ENCODE results near the gene DLG5.

DLG5 gene, protein sequence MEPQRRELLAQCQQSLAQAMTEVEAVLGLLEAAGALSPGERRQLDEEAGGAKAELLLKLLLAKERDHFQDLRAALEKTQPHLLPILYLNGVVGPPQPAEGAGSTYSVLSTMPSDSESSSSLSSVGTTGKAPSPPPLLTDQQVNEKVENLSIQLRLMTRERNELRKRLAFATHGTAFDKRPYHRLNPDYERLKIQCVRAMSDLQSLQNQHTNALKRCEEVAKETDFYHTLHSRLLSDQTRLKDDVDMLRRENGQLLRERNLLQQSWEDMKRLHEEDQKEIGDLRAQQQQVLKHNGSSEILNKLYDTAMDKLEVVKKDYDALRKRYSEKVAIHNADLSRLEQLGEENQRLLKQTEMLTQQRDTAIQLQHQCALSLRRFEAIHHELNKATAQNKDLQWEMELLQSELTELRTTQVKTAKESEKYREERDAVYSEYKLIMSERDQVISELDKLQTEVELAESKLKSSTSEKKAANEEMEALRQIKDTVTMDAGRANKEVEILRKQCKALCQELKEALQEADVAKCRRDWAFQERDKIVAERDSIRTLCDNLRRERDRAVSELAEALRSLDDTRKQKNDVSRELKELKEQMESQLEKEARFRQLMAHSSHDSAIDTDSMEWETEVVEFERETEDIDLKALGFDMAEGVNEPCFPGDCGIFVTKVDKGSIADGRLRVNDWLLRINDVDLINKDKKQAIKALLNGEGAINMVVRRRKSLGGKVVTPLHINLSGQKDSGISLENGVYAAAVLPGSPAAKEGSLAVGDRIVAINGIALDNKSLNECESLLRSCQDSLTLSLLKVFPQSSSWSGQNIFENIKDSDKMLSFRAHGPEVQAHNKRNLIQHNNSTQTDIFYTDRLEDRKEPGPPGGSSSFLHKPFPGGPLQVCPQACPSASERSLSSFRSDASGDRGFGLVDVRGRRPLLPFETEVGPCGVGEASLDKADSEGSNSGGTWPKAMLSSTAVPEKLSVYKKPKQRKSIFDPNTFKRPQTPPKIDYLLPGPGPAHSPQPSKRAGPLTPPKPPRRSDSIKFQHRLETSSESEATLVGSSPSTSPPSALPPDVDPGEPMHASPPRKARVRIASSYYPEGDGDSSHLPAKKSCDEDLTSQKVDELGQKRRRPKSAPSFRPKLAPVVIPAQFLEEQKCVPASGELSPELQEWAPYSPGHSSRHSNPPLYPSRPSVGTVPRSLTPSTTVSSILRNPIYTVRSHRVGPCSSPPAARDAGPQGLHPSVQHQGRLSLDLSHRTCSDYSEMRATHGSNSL (N-terminal part only)

DNA sequence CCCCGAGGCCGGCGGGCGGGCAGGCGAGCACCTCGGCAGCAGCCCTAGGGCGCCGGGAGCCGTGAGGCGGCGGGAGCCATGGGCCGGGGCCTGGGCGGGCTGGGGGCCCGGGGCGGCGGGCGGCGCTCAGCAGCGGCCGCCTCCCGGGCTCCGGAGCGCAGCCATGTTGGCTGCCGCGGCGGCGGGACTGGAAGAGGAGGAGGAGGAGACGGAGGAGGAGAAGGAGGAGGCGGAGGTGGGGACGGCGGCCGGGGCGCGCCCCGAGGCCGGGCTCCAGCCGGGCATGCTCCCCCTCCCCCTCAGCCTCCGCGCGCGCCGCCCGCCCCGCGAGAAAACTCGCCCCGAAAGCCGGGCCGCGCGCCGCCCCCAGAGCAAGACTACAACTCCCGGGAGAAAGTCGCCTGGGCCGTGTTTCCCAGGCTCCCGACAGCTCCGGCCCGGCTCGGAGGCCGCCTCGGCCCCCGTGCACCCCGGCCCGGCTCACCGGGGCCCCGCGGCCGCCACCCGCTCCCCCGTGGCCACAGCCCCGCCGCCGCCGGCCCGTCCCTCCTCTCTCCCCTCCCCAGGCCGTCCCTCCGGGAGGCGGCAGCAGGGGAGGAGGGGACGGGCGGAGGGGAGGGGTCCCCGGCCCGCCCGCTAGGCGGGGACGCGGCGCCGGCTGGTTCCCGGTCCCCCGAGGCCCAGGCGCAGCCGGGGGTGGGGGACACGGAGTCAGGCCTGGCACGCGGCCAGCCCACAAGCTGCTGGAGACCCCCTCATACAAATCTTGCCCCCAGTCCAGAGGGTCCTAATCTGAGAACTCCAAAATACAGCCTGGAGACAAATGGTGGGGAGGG is at the start of gene DLG5:
Gene DLG5, minus strand, starts transcription at position 190 of the 836 bp plus-strand sequence. CDS start 235 bp downstream, outside the sequence.
- in situ Hi-C loops (cut with HindIII; ENCODE audit: low pct_ligation_motif_present, low pct_unique_long_range_greater_than_20kb, low sequenced_read_pairs) = no loop called here
- DNase-seq = peak; percentile 75

DNA sequence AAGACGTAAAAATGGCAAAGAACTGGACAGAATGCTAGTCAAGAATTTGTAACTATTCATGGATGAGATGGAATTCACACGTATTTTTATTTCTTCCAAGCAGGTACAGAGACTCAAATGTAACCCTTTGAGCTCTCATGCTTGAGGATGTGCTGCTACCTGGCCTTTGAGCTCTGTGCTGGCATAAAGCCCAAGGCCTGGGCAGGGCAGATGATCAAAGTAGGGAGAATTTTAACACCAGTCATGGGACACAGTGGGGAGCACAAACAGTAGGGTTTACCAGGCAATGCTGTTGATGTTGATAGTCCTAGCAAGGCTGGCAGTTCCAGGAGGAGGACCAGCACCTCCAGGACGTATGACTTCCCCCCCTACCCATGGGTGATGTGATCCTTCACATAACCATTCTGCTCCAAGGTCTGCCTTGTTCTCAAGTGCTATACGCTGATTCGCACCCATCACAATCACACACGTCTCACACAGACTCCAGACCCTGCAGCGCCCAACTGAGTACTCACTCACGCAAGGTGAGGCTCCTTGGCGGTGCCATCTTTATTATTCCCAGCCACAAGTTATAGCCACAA is 48.6 kb upstream of the DLG5 start:
- no peak for DNase-seq
- in situ Hi-C loops (cut with HindIII; ENCODE audit: low pct_ligation_motif_present, low pct_unique_long_range_greater_than_20kb, low sequenced_read_pairs) = no loop called here

DNA sequence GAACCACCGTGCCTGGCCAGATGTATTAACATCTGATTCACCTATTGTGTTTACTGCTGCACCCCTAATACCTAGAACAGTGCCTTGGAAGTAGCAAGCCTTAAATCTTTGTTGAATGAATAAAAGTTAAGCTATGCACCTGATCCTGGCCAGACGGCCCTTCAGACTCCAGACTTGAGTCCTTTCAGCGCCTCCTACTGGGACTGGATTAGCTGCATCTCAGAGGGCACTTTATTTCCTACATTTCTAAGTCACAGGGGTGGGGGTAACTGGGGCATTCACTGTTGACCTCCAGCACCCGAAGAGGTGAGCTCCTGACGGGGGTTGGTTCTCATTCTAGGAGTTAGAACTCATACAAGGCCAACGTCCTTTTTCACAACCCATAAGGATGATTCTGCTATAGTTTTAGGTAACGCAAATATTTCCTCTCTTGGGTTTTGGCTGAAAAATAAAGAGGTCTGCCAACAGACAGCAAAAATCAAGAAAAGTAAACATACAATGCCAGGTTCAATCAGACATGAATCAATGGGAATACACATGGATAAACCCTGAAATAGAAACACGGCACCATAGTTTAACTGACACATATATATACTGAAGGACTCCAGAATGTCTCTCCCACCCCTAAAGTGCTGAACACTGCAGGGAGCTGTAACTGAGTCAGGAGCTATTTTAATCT is 48.0 kb upstream of the DLG5 start:
- peak; percentile 67 for DNase-seq
- in situ Hi-C loops (cut with HindIII; ENCODE audit: low pct_ligation_motif_present, low pct_unique_long_range_greater_than_20kb, low sequenced_read_pairs) = no loop called here

DNA sequence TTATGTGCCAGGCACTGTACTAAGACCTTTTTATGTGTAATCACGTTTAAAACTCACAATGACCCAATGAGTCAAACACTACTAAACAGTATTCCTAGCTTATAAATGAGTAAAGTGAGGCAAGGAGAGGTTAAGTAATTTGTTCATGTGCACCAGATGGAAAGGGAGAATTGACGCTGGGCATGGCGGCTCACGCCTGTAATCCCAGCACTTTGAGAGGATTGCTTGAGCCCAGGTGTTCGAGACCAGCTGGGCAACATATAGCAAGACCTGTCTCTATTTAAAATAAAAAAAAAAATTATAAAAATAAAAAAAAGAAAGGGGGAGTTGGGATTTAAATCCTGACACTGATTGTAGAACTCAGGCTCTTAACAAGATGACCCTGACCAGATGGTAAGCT is 46.7 kb upstream of the DLG5 start:
- no peak for DNase-seq
- in situ Hi-C loops (cut with HindIII; ENCODE audit: low pct_ligation_motif_present, low pct_unique_long_range_greater_than_20kb, low sequenced_read_pairs) = no loop called here

DNA sequence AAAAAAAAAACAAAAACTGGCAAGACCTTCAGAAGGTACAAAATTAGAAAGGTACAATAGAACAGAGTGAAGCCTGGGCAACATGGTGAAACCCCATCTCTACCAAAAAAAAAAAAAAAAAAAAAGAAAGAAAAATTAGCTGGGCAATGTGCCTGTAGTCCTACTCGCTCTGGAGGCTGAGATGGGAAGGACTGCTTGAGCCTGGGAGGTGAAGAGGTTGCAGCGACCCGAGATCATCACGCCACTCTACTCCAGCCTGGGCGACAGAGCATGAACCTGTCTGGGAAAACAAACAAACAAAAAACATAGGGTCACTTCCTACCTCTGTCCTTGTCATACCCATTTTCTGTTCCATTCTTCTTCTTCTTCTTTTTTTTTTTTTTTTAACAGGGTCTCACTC is 45.6 kb upstream of the DLG5 start:
- in situ Hi-C loops (cut with HindIII; ENCODE audit: low pct_ligation_motif_present, low pct_unique_long_range_greater_than_20kb, low sequenced_read_pairs) = no loop called here
- DNase-seq = no peak

DNA sequence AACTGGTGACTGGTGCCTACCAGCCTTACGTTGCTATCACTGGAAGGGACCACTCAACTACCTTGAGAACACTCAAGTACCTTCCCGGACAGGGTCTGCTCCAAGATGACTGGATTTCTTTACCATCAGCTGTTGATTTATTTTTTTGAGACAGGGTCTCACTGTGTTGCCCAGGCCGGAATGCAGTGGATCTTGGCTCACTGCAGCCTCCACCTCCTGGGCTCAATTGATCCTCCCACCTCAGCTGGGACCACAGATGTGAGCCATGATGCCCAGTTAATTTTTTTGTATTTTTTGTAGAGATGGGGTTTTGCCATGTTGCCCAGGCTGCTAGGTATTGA is 45.2 kb upstream of the DLG5 start:
- in situ Hi-C loops (cut with HindIII; ENCODE audit: low pct_ligation_motif_present, low pct_unique_long_range_greater_than_20kb, low sequenced_read_pairs) = no loop called here
- DNase-seq = no peak

DNA sequence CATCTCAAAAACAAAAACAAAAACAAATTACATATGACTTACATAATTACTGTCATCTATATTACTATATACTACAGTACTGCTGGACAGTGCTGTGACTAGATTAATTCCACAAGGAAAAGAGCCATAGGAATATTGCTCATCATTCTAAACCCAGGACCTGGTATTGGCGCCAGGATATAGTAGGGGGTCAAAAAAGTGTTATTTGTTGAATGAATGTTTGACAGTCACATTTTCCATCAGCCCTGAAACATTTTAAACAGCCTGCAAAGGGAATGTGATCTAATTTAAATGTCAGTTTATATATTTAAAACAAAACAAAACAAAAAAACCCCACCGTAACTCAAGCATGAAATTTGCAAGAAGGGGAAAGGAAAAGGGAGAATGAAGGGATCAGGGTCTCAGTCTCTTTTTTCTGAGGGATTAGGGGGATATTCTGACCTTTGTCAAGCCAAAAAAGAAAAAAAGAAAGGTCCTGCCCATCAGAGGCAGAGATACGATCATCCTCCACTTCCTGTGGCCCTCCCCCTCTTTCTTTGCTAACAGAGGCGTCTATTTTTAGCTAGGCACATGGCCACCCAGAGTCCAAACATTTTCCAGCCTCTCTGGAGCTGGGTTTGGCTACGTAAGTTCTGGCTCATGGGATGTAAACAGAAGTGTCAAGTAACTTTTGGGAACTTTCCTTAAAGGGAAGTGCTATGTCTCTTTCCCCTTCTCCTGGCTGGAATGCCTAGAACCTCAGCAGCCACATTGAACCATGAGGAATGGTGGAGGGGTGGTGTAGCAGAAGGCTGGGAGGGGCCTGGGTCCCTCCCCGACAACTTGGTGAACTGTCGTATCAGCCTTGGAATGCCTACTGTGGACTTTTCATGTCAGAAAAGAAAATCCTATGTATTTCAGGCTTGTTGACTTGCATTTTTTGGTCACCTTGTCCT is 44.6 kb upstream of the DLG5 start:
- no peak for DNase-seq
- in situ Hi-C loops (cut with HindIII; ENCODE audit: low pct_ligation_motif_present, low pct_unique_long_range_greater_than_20kb, low sequenced_read_pairs) = no loop called here

DNA sequence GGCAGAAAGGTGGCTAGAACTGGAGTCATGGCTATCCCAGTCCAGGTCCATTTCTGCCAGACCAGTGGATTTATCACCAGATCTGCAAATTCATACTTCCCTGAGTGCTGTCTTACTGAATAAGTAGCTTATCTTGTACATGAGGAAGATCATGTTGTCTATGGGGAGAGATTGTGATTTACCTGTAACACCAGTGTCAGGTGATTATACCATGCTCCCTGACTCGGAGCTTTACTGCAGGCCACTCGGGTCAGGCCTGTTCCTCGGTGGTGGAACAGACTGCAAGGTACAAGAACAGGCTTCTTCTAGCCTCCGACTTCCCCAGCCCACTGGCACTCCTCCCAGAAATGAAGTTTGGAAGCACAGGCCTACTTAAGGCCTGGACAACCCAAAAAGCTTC is 42.6 kb upstream of the DLG5 start:
- in situ Hi-C loops (cut with HindIII; ENCODE audit: low pct_ligation_motif_present, low pct_unique_long_range_greater_than_20kb, low sequenced_read_pairs) = no loop called here
- DNase-seq = no peak

DNA sequence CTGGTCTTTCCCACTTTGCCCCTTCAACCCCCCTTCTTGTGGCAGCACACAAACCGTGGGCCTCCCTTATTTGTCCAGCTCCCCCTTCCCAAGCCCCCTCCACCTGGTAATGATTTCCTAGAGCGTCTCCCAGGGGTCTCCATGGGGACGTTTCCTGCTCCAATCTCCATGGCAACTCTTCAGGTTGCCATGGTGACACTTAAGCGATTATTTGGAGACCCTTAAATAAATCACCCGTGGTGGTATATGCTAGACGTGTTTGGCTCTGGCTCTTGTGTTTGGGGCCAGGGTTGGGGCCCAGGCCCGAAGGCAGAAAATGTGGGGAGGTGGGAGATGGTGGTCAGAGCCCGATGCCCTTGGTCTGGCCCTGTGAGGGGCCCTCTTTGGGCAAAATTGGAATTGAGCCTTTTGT is 41.1 kb upstream of the DLG5 start:
- in situ Hi-C loops (cut with HindIII; ENCODE audit: low pct_ligation_motif_present, low pct_unique_long_range_greater_than_20kb, low sequenced_read_pairs) = no loop called here
- DNase-seq = no peak

DNA sequence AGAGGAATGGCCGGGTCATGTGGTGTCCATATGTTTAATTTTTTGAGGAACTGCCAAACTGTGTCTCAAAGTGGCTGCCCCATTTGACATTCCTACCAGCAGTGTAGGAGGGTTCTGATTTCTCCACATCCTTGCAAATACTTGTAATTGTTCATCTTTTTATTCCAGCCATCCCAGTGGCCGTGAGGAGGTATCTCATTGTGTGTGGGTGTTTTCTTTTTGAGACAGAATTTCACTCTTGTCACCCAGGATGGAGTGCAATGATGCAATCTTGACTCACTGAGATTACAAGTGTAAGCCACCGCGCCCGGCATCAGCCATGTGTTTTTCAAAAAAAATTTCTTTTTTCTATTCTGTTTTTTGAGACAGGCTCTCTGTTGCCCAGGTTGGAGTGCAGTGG is 38.7 kb upstream of the DLG5 start:
- in situ Hi-C loops (cut with HindIII; ENCODE audit: low pct_ligation_motif_present, low pct_unique_long_range_greater_than_20kb, low sequenced_read_pairs) = no loop called here
- no peak for DNase-seq

DNA sequence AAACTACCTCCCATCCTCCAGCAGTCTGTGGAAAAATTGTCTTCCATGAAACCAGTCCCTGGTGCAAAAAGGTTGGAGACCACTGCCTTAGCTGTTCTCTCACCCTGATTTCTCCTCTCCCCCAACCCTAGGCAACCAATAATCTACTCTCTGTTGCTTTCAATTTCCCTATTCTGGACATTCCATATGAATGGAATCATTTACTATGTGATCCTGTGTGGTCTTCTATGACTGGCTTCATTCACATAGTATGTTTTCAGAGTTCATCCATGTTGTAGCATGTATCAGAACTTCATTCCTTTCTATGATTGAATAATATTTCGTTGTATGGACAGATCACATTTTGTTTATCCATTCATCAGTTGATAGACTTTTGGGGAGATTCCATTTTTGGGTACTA is 38.3 kb upstream of the DLG5 start:
- DNase-seq = no peak
- in situ Hi-C loops (cut with HindIII; ENCODE audit: low pct_ligation_motif_present, low pct_unique_long_range_greater_than_20kb, low sequenced_read_pairs) = no loop called here

DNA sequence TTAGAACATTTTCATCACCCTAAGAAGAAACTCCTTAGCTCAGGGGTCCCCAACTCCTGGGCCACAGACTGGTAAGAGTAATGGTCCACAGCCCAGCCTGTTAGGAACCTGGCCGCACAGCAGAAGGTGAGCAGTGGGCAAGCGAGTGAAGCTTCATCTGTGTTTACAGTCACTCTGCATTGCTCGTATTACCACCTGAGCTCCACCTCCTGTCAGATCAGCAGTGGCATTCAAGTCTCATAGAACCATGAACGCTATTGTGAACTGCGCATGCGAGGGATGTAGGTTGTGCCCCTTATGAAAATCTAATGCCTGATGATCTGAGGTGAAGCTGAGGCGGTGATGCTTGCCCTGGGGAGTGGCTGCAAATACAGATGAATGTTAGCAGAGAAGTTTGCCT is 37.3 kb upstream of the DLG5 start:
- in situ Hi-C loops (cut with HindIII; ENCODE audit: low pct_ligation_motif_present, low pct_unique_long_range_greater_than_20kb, low sequenced_read_pairs) = no loop called here

DNA sequence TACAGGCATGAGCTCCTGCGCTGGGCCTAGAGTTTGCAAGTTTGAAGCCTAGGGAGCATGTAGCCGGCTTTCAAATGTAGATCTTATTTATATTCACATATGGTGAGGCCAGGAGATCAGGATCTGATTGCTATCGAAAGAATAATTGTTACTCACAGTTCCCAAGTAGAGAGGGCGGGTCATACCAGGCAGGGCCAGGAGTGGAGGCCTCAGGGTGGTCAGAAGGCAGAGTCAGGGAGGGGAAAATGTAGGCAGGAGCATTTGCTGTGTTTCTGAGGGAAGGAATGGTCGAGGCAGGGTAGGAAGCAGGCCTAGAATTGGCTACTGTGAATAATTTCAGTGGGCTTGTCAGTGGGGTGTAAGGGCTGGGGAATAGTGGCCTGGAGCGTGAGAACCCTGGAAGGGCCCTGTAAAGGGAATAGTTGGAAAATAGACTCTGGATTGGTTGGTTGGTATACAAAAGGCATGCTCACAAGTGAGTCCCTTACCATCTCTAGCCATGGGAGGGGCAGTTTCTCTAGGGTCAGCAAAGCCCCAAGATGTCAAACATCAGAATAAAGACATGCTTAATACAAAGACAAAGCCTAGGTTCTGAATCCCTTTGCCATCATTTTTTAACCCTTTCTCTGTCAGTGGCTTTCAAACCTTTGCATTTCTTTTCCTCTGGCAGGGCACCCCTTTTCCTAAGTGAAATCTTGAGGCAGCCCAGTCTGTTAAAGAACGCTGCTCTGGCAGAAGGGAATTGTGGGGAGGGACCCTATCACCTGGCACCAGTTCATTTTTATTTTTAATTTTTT is 36.0 kb upstream of the DLG5 start:
- DNase-seq = no peak
- in situ Hi-C loops (cut with HindIII; ENCODE audit: low pct_ligation_motif_present, low pct_unique_long_range_greater_than_20kb, low sequenced_read_pairs) = no loop called here

More for the DNA sequence above, 37.3 kb upstream of the DLG5 start:
- no peak for DNase-seq

DNA sequence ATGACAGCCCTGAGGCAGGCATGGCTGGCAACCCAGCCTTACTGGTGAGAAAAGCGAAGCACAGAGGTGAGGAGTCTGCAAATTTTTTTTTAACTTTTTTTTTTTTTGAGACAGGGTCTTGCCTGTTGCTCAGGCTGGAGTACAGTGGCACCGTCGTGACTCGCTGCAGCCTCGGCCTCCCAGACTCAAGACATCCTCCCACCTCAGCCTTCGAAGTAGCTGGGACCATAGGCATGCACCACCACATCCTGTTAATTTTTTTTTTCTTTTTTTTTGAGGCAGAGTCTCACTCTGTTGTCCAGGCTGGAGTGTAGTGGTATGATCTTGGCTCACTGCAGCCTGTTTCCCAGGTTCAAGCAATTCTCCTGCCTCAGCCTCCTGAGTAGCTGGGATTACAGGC is 35.1 kb upstream of the DLG5 start:
- no peak for DNase-seq
- in situ Hi-C loops (cut with HindIII; ENCODE audit: low pct_ligation_motif_present, low pct_unique_long_range_greater_than_20kb, low sequenced_read_pairs) = no loop called here

DNA sequence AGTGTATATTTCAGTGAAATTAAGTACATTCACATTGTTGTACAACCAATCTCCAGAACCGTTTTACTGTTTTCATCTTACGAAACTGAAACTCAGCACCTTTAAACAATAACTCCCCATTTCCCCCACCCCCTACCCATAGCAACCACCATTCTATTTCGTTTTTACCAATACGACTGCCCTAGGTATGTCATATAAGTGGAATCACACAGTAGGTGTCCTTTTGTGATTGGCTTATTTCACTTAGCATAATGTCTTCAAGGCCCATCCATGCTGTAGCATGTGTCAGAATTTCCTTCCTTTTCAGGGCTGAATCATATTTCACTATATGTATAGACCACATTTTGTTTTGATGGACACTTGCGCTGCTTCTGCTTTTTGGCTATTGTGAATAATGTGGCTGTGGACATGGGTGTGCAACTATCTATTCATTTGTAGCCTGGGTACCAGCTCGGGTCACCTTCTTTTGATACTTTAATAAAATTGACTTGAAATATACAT is 34.3 kb upstream of the DLG5 start:
- DNase-seq = no peak
- in situ Hi-C loops (cut with HindIII; ENCODE audit: low pct_ligation_motif_present, low pct_unique_long_range_greater_than_20kb, low sequenced_read_pairs) = no loop called here

Measured in ACHN (cell line).